Measurements from ENCODE around the gene FAM222B. TPM values are rescaled to one million over a fixed set of nuclear protein-coding genes. Genes with fewer than 3 reads are reported as not detected.

FAM222B gene
- total and polyA plus RNA-seq, 12 donors, result 4.9 to 18.3 (median 13.4) TPM

GRCh38 chr17:28875848-28876550, 33.4 kb upstream of the FAM222B start:
- no peaks in the 10 kb centered on the region for H3K27me3 ChIP-seq
- H3K27ac ChIP-seq, result no peak overlapping the region
- H3K4me1 ChIP-seq (replicated peaks in 1 of 2), result no peaks in the 10 kb centered on the region
- no peak overlapping the region for H3K4me3 ChIP-seq
- intact Hi-C loops (cut with DNase I), result no loop called here
- WGBS, 4 donors, result 51 to 65% (median 60%) methylated on average over 1 of the region's 1 CpG
- no peak for DNase-seq
- H3K36me3 ChIP-seq (replicated peaks in 1 of 2), result peaks cover 0 to 24% of the 10 kb centered on the region in 2 donors
- TF ChIP-seq CTCF (IDR thresholded peaks at IDR 0.05) (no peak), POLR2A (IDR thresholded peaks at IDR 0.05) (no peak)
- H3K9me3 ChIP-seq (replicated peaks in 1 of 3), result no peaks in the 10 kb centered on the region

- TF ChIP-seq CTCF (IDR thresholded peaks at IDR 0.05) (no peak), POLR2A (IDR thresholded peaks at IDR 0.05) (no peak)
- Histone ChIP-seq H3K9me3 (replicated peaks in 1 of 3) (no peaks in the 10 kb centered on the region), H3K36me3 (replicated peaks in 1 of 2) (peaks cover 0 to 11% of the 10 kb centered on the region in 2 donors), H3K4me1 (replicated peaks in 1 of 2) (no peaks in the 10 kb centered on the region), H3K27me3 (no peaks in the 10 kb centered on the region), H3K27ac (no peak overlapping the region), H3K4me3 (no peak overlapping the region)
- DNase-seq, result no peak
- intact Hi-C loops (cut with DNase I), result no loop called here
- 75 to 88% (median 80%) methylated on average over 3 of the region's 3 CpGs for WGBS, 4 donors
Measured at GRCh38 chr17:28874750-28875149, 32.2 kb upstream of the FAM222B start.

GRCh38 chr17:28873839-28874238, 31.2 kb upstream of the FAM222B start:
- no peaks in the 10 kb centered on the region for H3K4me1 ChIP-seq (replicated peaks in 1 of 2)
- peaks cover 0 to 2% of the 10 kb centered on the region in 2 donors for H3K36me3 ChIP-seq (replicated peaks in 1 of 2)
- 86 to 91% (median 88%) methylated on average over 7 of the region's 7 CpGs for WGBS, 4 donors
- no peaks in the 10 kb centered on the region for H3K27me3 ChIP-seq
- no peak overlapping the region for H3K27ac ChIP-seq
- no peak for DNase-seq
- no peak overlapping the region for H3K4me3 ChIP-seq
- no peaks in the 10 kb centered on the region for H3K9me3 ChIP-seq (replicated peaks in 1 of 3)
- TF ChIP-seq CTCF (IDR thresholded peaks at IDR 0.05) (no peak), POLR2A (IDR thresholded peaks at IDR 0.05) (no peak)
- intact Hi-C loops (cut with DNase I), result no loop called here

GRCh38 chr17:28871056-28871579, 28.5 kb upstream of the FAM222B start:
- intact Hi-C loops (cut with DNase I), result no loop called here
- DNase-seq, result no peak
- no peak overlapping the region for H3K27ac ChIP-seq

More at GRCh38 chr17:28871056-28871579, 28.5 kb upstream of the FAM222B start:
- no peak overlapping the region for H3K4me3 ChIP-seq
- no peaks in the 10 kb centered on the region for H3K9me3 ChIP-seq (replicated peaks in 1 of 3)
- WGBS, 4 donors, result 76 to 89% (median 83%) methylated on average over 4 to 6 of the region's 6 CpGs
- no peaks in the 10 kb centered on the region for H3K27me3 ChIP-seq
- no peaks in the 10 kb centered on the region for H3K36me3 ChIP-seq (replicated peaks in 1 of 2)
- no peaks in the 10 kb centered on the region for H3K4me1 ChIP-seq (replicated peaks in 1 of 2)
- TF ChIP-seq POLR2A (IDR thresholded peaks at IDR 0.05), result no peak
- no peak for TF ChIP-seq CTCF (IDR thresholded peaks at IDR 0.05)
